Activated naive CD8-positive, alpha-beta T cell treated with anti-CD3 and anti-CD28 coated beads, Interleukin-2, amount 50 U/mL, for 24 hours (primary cell): ENCODE data around the gene LMX1B.
"Not testable (repeated sequence)": the region's sequence is repeated elsewhere in the genome, so short reads cannot be mapped to it uniquely, and the experiment has no call there.

Source experiments
- ATAC-seq: fragments of 150-1000 bp; cut with Tn5 transposase; one replicate; pipeline ENCODE4 v1.10.0; 2021
- DNase-seq: peaks from one replicate; pipeline ENCODE4 v3.0.0; 2021
- H3K27ac Mint-ChIP-seq: one replicate; pipeline ENCODE4 v1.8.0; 2021; ENCODE audit warnings: mild to moderate bottlenecking, mixed read lengths
- H3K27me3 Mint-ChIP-seq: one replicate; pipeline ENCODE4 v1.8.0; 2021; ENCODE audit warnings: mixed read lengths
- H3K36me3 Mint-ChIP-seq: one replicate; pipeline ENCODE4 v1.8.0; 2021; ENCODE audit warnings: low read depth, mixed read lengths
- H3K4me1 Mint-ChIP-seq: one replicate; pipeline ENCODE4 v1.8.0; 2021; ENCODE audit warnings: mixed read lengths
- H3K4me3 Mint-ChIP-seq: one replicate; pipeline ENCODE4 v1.8.0; 2021; ENCODE audit warnings: mild to moderate bottlenecking, moderate library complexity, mixed read lengths
- H3K9me3 Mint-ChIP-seq: one replicate; pipeline ENCODE4 v1.8.0; 2021; ENCODE audit warnings: mixed read lengths

LMX1B gene

GRCh38 chr9:126700903-126701812 is 87.4 kb downstream of the LMX1B start:
- no peaks in the 10 kb centered on the region for H3K36me3 Mint-ChIP-seq
- H3K27ac Mint-ChIP-seq: no peak overlapping the region
- peaks cover 35% of the 10 kb centered on the region for H3K27me3 Mint-ChIP-seq
- H3K4me3 Mint-ChIP-seq: no peak overlapping the region
- H3K9me3 Mint-ChIP-seq: no peaks in the 10 kb centered on the region
- peaks cover 14% of the 10 kb centered on the region for H3K4me1 Mint-ChIP-seq
- DNase-seq: no peak
- ATAC-seq: no peak

- no peak overlapping the region for H3K27ac Mint-ChIP-seq
- no peak overlapping the region for H3K4me3 Mint-ChIP-seq
- no peaks in the 10 kb centered on the region for H3K9me3 Mint-ChIP-seq
- peaks cover 18% of the 10 kb centered on the region for H3K4me1 Mint-ChIP-seq
- H3K27me3 Mint-ChIP-seq: peaks cover 35% of the 10 kb centered on the region
- H3K36me3 Mint-ChIP-seq: no peaks in the 10 kb centered on the region
- ATAC-seq (no peak), DNase-seq (no peak)
These were observed 88.0 kb downstream of the LMX1B start for GRCh38 chr9:126701813-126702140.

GRCh38 chr9:126702151-126703001 is 88.6 kb downstream of the LMX1B start:
- H3K27me3 Mint-ChIP-seq: peaks cover 35% of the 10 kb centered on the region
- no peak overlapping the region for H3K4me3 Mint-ChIP-seq
- no peaks in the 10 kb centered on the region for H3K36me3 Mint-ChIP-seq
- DNase-seq (peak; percentile 57), ATAC-seq (no peak)
- no peak overlapping the region for H3K27ac Mint-ChIP-seq
- no peaks in the 10 kb centered on the region for H3K9me3 Mint-ChIP-seq
- peaks cover 18% of the 10 kb centered on the region for H3K4me1 Mint-ChIP-seq

- H3K27ac Mint-ChIP-seq: no peak overlapping the region
- no peak for ATAC-seq
These were observed 89.5 kb downstream of the LMX1B start for GRCh38 chr9:126703002-126703865.

GRCh38 chr9:126703866-126704156 is 90.1 kb downstream of the LMX1B start:
- Mint-ChIP-seq H3K36me3 (no peaks in the 10 kb centered on the region), H3K9me3 (no peaks in the 10 kb centered on the region), H3K27ac (no peak overlapping the region), H3K4me1 (peaks cover 18% of the 10 kb centered on the region), H3K4me3 (no peak overlapping the region), H3K27me3 (peaks cover 35% of the 10 kb centered on the region)
- DNase-seq (no peak), ATAC-seq (no peak)

More at GRCh38 chr9:126703002-126703865, 89.5 kb downstream of the LMX1B start:
- H3K9me3 Mint-ChIP-seq: no peaks in the 10 kb centered on the region
- no peak for DNase-seq
- no peaks in the 10 kb centered on the region for H3K36me3 Mint-ChIP-seq
- no peak overlapping the region for H3K4me3 Mint-ChIP-seq
- peaks cover 18% of the 10 kb centered on the region for H3K4me1 Mint-ChIP-seq
- peaks cover 35% of the 10 kb centered on the region for H3K27me3 Mint-ChIP-seq

GRCh38 chr9:126704157-126704891 is 90.6 kb downstream of the LMX1B start:
- H3K4me1 Mint-ChIP-seq: peaks cover 18% of the 10 kb centered on the region
- ATAC-seq (peak; percentile 40), DNase-seq (no peak)
- no peaks in the 10 kb centered on the region for H3K36me3 Mint-ChIP-seq
- H3K9me3 Mint-ChIP-seq: no peaks in the 10 kb centered on the region
- no peak overlapping the region for H3K27ac Mint-ChIP-seq
- H3K27me3 Mint-ChIP-seq: peaks cover 35% of the 10 kb centered on the region
- H3K4me3 Mint-ChIP-seq: no peak overlapping the region

GRCh38 chr9:126704892-126705766 is 91.4 kb downstream of the LMX1B start:
- Mint-ChIP-seq H3K9me3 (no peaks in the 10 kb centered on the region), H3K36me3 (no peaks in the 10 kb centered on the region), H3K4me1 (peaks cover 18% of the 10 kb centered on the region), H3K27ac (peak overlapping the region; percentile 19), H3K27me3 (peaks cover 35% of the 10 kb centered on the region), H3K4me3 (no peak overlapping the region)
- DNase-seq (peak; percentile 88), ATAC-seq (peak; percentile 48)

GRCh38 chr9:126705767-126706697 is 92.3 kb downstream of the LMX1B start:
- Mint-ChIP-seq H3K27ac (no peak overlapping the region), H3K4me3 (no peak overlapping the region), H3K27me3 (peaks cover 34% of the 10 kb centered on the region), H3K36me3 (no peaks in the 10 kb centered on the region), H3K9me3 (no peaks in the 10 kb centered on the region), H3K4me1 (peaks cover 18% of the 10 kb centered on the region)
- peak; percentile 87 for DNase-seq
- ATAC-seq: peak; percentile 65

- Mint-ChIP-seq H3K4me1 (peaks cover 18% of the 10 kb centered on the region), H3K27me3 (peaks cover 28% of the 10 kb centered on the region), H3K4me3 (no peak overlapping the region), H3K27ac (no peak overlapping the region), H3K9me3 (no peaks in the 10 kb centered on the region), H3K36me3 (no peaks in the 10 kb centered on the region)
- ATAC-seq (no peak), DNase-seq (no peak)
These were observed 92.9 kb downstream of the LMX1B start for GRCh38 chr9:126706698-126707053.

- DNase-seq (no peak), ATAC-seq (no peak)
- no peaks in the 10 kb centered on the region for H3K36me3 Mint-ChIP-seq
- H3K9me3 Mint-ChIP-seq: no peaks in the 10 kb centered on the region
- peaks cover 25% of the 10 kb centered on the region for H3K27me3 Mint-ChIP-seq
- peaks cover 18% of the 10 kb centered on the region for H3K4me1 Mint-ChIP-seq
- H3K4me3 Mint-ChIP-seq: no peak overlapping the region
- H3K27ac Mint-ChIP-seq: no peak overlapping the region
These were observed 93.4 kb downstream of the LMX1B start for GRCh38 chr9:126707083-126707482.

GRCh38 chr9:126707712-126708111 is 94.0 kb downstream of the LMX1B start:
- peaks cover 18% of the 10 kb centered on the region for H3K4me1 Mint-ChIP-seq
- H3K9me3 Mint-ChIP-seq, H3K4me3 Mint-ChIP-seq, ATAC-seq, H3K36me3 Mint-ChIP-seq, DNase-seq, H3K27ac Mint-ChIP-seq: not testable (repeated sequence)
- H3K27me3 Mint-ChIP-seq: peaks cover 21% of the 10 kb centered on the region

GRCh38 chr9:126708178-126708577 is 94.5 kb downstream of the LMX1B start:
- no peaks in the 10 kb centered on the region for H3K9me3 Mint-ChIP-seq
- ATAC-seq (no peak), DNase-seq (no peak)
- H3K4me1 Mint-ChIP-seq: peaks cover 18% of the 10 kb centered on the region
- H3K27me3 Mint-ChIP-seq: peaks cover 21% of the 10 kb centered on the region
- no peak overlapping the region for H3K4me3 Mint-ChIP-seq
- no peaks in the 10 kb centered on the region for H3K36me3 Mint-ChIP-seq
- no peak overlapping the region for H3K27ac Mint-ChIP-seq
